Endothelial cell of umbilical vein (primary cell): ENCODE measurements around the gene NDUFB10. TPM values are rescaled to one million over a fixed set of nuclear protein-coding genes. Genes with fewer than 3 reads are reported as not detected.

ENCODE experiments used
- BruUV-seq: library from RNA; stranded (reverse); fragments of 400-500 nt; replicated peaks from 2 replicates; lab custom pipeline; 2021; lab: Mats Ljungman, UMichigan
- CTCF ChIA-PET: fragments of 300-600, 350-600 bp; sonication (Branson Sonifier 250); formaldehyde crosslinking; loops from one replicate; lab custom pipeline; 2021; ENCODE audit warnings: antibody characterized with exemption, inconsistent platforms; lab: Charles Lee
- POLR2A ChIA-PET: fragments of 300-600, 350-600 bp; sonication (Branson Sonifier 250); formaldehyde crosslinking; loops from one replicate; lab custom pipeline; 2021; ENCODE audit warnings: antibody characterized with exemption, inconsistent platforms; lab: Charles Lee
- DNase-seq: peaks from one replicate; pipeline ENCODE4 v3.0.0-alpha.2; 2011; ENCODE audit warnings: low read depth, low spot score
- FAIRE-seq: peaks from 2 replicates; lab custom pipeline; 2011; peaks lifted over from hg19 to GRCh38; lab: Jason Lieb, UNC
- H2AFZ ChIP-seq: 2 replicates; pipeline ENCODE4 v1.6.0; 2012; ENCODE audit warnings: low read depth, low read length, control low read depth, inconsistent platforms
- H3K27ac ChIP-seq: 2 replicates; pipeline ENCODE4 v1.5.1; 2011; ENCODE audit warnings: low read depth, mild to moderate bottlenecking, control low read depth, low read length, moderate library complexity; ENCODE audit not compliant: insufficient read depth
- H3K27me3 ChIP-seq, 2 experiments: 2 replicates each; pipeline versions ENCODE4 v1.6.0 to v1.6.1; 2011; ENCODE audit warnings: low read length in 2 of 2, mixed read lengths in 1 of 2; ENCODE audit not compliant: control insufficient read depth in 2 of 2, insufficient read depth in 2 of 2
- H3K36me3 ChIP-seq, 2 experiments: 2 replicates in 1 of 2; 3 replicates in 1 of 2; pipeline ENCODE4 v1.5.1; 2011; ENCODE audit warnings: low read length in 2 of 2, mild to moderate bottlenecking in 1 of 2, moderate library complexity in 1 of 2; ENCODE audit not compliant: control insufficient read depth in 2 of 2, insufficient read depth in 2 of 2; ENCODE audit errors: extremely low read depth in 1 of 2
- H3K4me1 ChIP-seq: 3 replicates; pipeline ENCODE4 v1.5.1; 2011; ENCODE audit warnings: mild to moderate bottlenecking, low read length; ENCODE audit not compliant: control insufficient read depth, insufficient read depth; ENCODE audit errors: extremely low read depth
- H3K4me2 ChIP-seq: 2 replicates; pipeline ENCODE4 v1.6.1; 2011; ENCODE audit warnings: low read length, control low read depth, mixed read lengths; ENCODE audit not compliant: insufficient read depth
- H3K4me3 ChIP-seq, 3 experiments: fragments of 200-600 bp in 1 of 3; sonication (generic), shearing (Covaris generic) in 1 of 3; replicated peaks in 1 of 3; 2 replicates each; pipeline ENCODE4 v1.5.1; 2011 to 2016; ENCODE audit warnings: control low read depth in 3 of 3, low read length in 3 of 3, mild to moderate bottlenecking in 2 of 3, inconsistent platforms in 1 of 3, low read depth in 1 of 3, moderate library complexity in 1 of 3; ENCODE audit not compliant: insufficient read depth in 1 of 3
- H3K79me2 ChIP-seq: 2 replicates; pipeline ENCODE4 v1.6.0; 2012; ENCODE audit warnings: low read length, inconsistent platforms; ENCODE audit not compliant: control insufficient read depth, insufficient read depth
- H3K9ac ChIP-seq: replicated peaks from 2 replicates; pipeline ENCODE3; 2011; ENCODE audit warnings: low read length, control low read depth; ENCODE audit not compliant: insufficient read depth; ENCODE audit errors: extremely low read depth
- H3K9me1 ChIP-seq: replicated peaks from 3 replicates; pipeline ENCODE4 v1.6.0; 2011; ENCODE audit warnings: mild to moderate bottlenecking, low read length; ENCODE audit not compliant: control insufficient read depth, insufficient read depth; ENCODE audit errors: extremely low read depth
- H3K9me3 ChIP-seq: replicated peaks from 2 replicates; pipeline ENCODE4 v1.5.1; 2012; ENCODE audit warnings: low read length, inconsistent platforms; ENCODE audit not compliant: control insufficient read depth, insufficient read depth
- H4K20me1 ChIP-seq: replicated peaks from 2 replicates; pipeline ENCODE3; 2011; ENCODE audit warnings: mild to moderate bottlenecking, low read length; ENCODE audit not compliant: control insufficient read depth, insufficient read depth; ENCODE audit errors: extremely low read depth
- EZH2 ChIP-seq: IDR thresholded peaks from 2 replicates; pipeline ENCODE4 v1.6.1; 2012; ENCODE audit warnings: borderline replicate concordance, low read depth, mild to moderate bottlenecking, moderate library complexity, low read length, inconsistent platforms; ENCODE audit not compliant: severe bottlenecking
- FOS ChIP-seq: IDR thresholded peaks from 2 replicates; pipeline ENCODE4 v1.6.1; 2011; ENCODE audit warnings: mild to moderate bottlenecking, low read length, moderate library complexity, borderline replicate concordance; ENCODE audit not compliant: insufficient read depth
- GATA2 ChIP-seq: IDR thresholded peaks from 2 replicates; pipeline ENCODE4 v1.7.0; 2011; ENCODE audit warnings: low read depth, mild to moderate bottlenecking, moderate library complexity, mixed read lengths, low read length; ENCODE audit not compliant: insufficient read length, insufficient read depth
- JUN ChIP-seq: IDR thresholded peaks from 2 replicates; pipeline ENCODE4 v1.6.1; 2011; ENCODE audit warnings: borderline replicate concordance, low read depth; ENCODE audit not compliant: insufficient read length, insufficient read depth
- MYC ChIP-seq: IDR thresholded peaks from one replicate; pipeline ENCODE4 v1.6.1; 2011; ENCODE audit warnings: mild to moderate bottlenecking, low read depth, low read length
- POLR2A ChIP-seq: IDR thresholded peaks from 2 replicates; pipeline ENCODE4 v1.6.1; 2012; ENCODE audit warnings: low read depth, mild to moderate bottlenecking, control low read depth, low read length
- POLR2AphosphoS5 ChIP-seq: IDR thresholded peaks from 2 replicates; pipeline ENCODE4 v1.6.1; 2012; ENCODE audit warnings: low read depth, mild to moderate bottlenecking, control low read depth, low read length, moderate library complexity; ENCODE audit not compliant: insufficient read depth
- dilution Hi-C: fragments of 300-500 bp; cut with MboI; formaldehyde crosslinking; loops from one replicate; pipeline ENCODE4 v1.15.0; 2019; ENCODE audit warnings: low sequenced_read_pairs; ENCODE audit not compliant: extremely low pct_ligation_motif_present
- intact Hi-C: fragments of 100-400 bp; cut with micrococcal nuclease; formaldehyde crosslinking; loops from one replicate; pipeline ENCODE4 v1.10.0; 2022
- polyA plus RNA-seq, 4 experiments: library from polyadenylated mRNA; depleted of rRNA in 3 of 4; stranded (reverse) in 3 of 4; unstranded in 1 of 4; fragments of >200 nt; gene quantifications; 2 replicates each; pipeline versions ENCODE4 v1.2.1 to v1.2.3, GENCODE V29; 2011 to 2012; ENCODE audit warnings: missing spikeins in 1 of 4
- total RNA-seq: library from RNA; stranded (reverse); gene quantifications from 2 replicates; pipeline ENCODE4 v1.2.3, GENCODE V29; 2021
- TF ChIP-seq, protein P1 (sequence below), 2 donors: IDR thresholded peaks; 1 replicate in 1 of 2; 2 replicates in 1 of 2; pipeline ENCODE4 v1.5.1; 2011; ENCODE audit warnings: low read length in 2 of 2, mild to moderate bottlenecking in 2 of 2, moderate library complexity in 2 of 2, control low read depth in 1 of 2, inconsistent platforms in 1 of 2, low read depth in 1 of 2; ENCODE audit not compliant: insufficient read depth in 1 of 2; ENCODE audit errors: extremely low read depth in 1 of 2
- TF ChIP-seq, protein P2 (sequence below): IDR thresholded peaks from 2 replicates; pipeline ENCODE4 v1.6.1; 2011; ENCODE audit not compliant: insufficient read depth, insufficient read length

Gene NDUFB10
- total and polyA plus RNA-seq, 2 donors (not counting 3 experiments of a cell fraction or from before 2014, with no cell fraction given): 124 to 167 TPM

DNA sequence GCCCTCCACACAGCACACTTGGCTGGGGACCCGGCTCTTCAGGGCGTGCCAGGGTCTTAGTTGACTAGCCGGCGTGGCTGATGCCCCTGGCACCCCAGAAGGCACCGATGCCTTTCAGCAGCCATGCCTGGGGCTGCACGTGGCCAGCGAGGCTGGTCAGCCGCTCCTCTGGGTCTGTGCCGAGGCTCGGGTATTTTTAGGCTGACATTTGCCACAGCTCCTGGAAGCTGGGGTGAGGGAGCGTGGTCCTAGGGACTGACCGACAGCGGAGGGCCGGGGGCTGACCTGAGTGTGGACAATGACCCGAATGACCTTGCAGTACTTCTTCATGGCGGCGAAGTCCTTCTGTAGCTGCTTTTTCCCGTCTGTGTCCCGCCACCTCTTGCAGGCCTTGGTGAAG, 8.8 kb upstream of the NDUFB10 start:
- no peak overlapping the region for H3K4me3 ChIP-seq
- H3K9ac ChIP-seq: no peak overlapping the region
- CTCF ChIA-PET: no interaction called here
- no peaks in the 10 kb centered on the region for H4K20me1 ChIP-seq
- TF ChIP-seq, protein P1, sequence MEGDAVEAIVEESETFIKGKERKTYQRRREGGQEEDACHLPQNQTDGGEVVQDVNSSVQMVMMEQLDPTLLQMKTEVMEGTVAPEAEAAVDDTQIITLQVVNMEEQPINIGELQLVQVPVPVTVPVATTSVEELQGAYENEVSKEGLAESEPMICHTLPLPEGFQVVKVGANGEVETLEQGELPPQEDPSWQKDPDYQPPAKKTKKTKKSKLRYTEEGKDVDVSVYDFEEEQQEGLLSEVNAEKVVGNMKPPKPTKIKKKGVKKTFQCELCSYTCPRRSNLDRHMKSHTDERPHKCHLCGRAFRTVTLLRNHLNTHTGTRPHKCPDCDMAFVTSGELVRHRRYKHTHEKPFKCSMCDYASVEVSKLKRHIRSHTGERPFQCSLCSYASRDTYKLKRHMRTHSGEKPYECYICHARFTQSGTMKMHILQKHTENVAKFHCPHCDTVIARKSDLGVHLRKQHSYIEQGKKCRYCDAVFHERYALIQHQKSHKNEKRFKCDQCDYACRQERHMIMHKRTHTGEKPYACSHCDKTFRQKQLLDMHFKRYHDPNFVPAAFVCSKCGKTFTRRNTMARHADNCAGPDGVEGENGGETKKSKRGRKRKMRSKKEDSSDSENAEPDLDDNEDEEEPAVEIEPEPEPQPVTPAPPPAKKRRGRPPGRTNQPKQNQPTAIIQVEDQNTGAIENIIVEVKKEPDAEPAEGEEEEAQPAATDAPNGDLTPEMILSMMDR (IDR thresholded peaks at IDR 0.05; ENCODE audit: extremely low read depth in 1 of 2, insufficient read depth in 1 of 2, low read depth in 1 of 2, low read length in 2 of 2): no peak
- TF ChIP-seq EZH2 (no peak), GATA2 (no peak), POLR2A (no peak)
- no peak overlapping the region for H3K4me2 ChIP-seq
- dilution Hi-C loops (no loop called here), intact Hi-C loops (no loop called here)
- no peaks in the 10 kb centered on the region for H3K9me1 ChIP-seq
- H2AFZ ChIP-seq: no peak overlapping the region
- DNase-seq (no peak), FAIRE-seq (no peak)
- no peaks in the 10 kb centered on the region for H3K79me2 ChIP-seq
- no peaks in the 10 kb centered on the region for H3K9me3 ChIP-seq
- POLR2A ChIA-PET: interaction anchor here (1.1 kb wide), 1 partner anchor 14 kb away, joined by 4 read pairs; the partner anchor contains the start of gene RPS2
- no peaks in the 10 kb centered on the region for H3K36me3 ChIP-seq
- BruUV-seq: no TSS peak
- H3K27me3 ChIP-seq: no peaks in the 10 kb centered on the region
- H3K27ac ChIP-seq: no peak overlapping the region
- H3K4me1 ChIP-seq: no peaks in the 10 kb centered on the region

DNA sequence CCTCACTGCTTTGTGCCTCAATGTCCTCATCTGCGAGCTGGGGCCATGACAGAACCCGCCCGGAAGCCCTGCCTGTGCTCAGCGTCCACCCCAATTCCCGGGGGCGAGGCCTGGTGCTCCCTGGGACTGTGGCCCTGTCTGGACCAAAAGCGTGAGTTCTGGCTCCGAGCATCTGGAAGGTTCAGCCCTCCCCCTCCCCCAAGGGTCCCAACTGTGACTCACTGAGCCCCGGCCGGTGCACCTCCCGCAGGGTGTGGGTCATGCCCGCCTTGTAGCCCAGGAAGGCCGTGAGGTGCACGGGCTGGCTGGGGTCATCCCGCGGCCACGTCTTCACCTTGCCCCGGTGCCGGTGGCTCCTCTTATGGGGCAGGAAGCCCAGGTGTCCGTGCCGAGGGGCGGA, 5.6 kb upstream of the NDUFB10 start:
- Histone ChIP-seq H3K27me3 (no peaks in the 10 kb centered on the region), H4K20me1 (no peaks in the 10 kb centered on the region), H3K9ac (no peak overlapping the region), H3K9me1 (no peaks in the 10 kb centered on the region), H2AFZ (no peak overlapping the region), H3K4me3 (no peak overlapping the region), H3K36me3 (no peaks in the 10 kb centered on the region), H3K79me2 (no peaks in the 10 kb centered on the region), H3K9me3 (no peaks in the 10 kb centered on the region), H3K27ac (no peak overlapping the region), H3K4me1 (no peaks in the 10 kb centered on the region), H3K4me2 (no peak overlapping the region)
- BruUV-seq: no TSS peak
- TF ChIP-seq GATA2 (no peak), POLR2A (no peak), POLR2AphosphoS5 (no peak), EZH2 (no peak), JUN (no peak), MYC (no peak), FOS (no peak)
- TF ChIP-seq, protein P1 (IDR thresholded peaks at IDR 0.05; ENCODE audit: extremely low read depth in 1 of 2, insufficient read depth in 1 of 2, low read depth in 1 of 2, low read length in 2 of 2): no peak
- TF ChIP-seq, protein P2, sequence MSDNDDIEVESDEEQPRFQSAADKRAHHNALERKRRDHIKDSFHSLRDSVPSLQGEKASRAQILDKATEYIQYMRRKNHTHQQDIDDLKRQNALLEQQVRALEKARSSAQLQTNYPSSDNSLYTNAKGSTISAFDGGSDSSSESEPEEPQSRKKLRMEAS: no peak
- ChIA-PET POLR2A (no interaction called here), CTCF (interaction anchor here (1.5 kb wide), 1 partner anchor 11 kb away, joined by 3 read pairs; the partner anchor contains the start of gene RPS2)
- FAIRE-seq: no peak
- DNase-seq: no peak
- dilution Hi-C loops: no loop called here
- intact Hi-C loops: no loop called here
